Measurements from ENCODE around the gene ABHD17A.
"Not testable (repeated sequence)": the region's sequence is repeated elsewhere in the genome, so short reads cannot be mapped to it uniquely, and the experiment has no call there.

ABHD17A gene

DNA sequence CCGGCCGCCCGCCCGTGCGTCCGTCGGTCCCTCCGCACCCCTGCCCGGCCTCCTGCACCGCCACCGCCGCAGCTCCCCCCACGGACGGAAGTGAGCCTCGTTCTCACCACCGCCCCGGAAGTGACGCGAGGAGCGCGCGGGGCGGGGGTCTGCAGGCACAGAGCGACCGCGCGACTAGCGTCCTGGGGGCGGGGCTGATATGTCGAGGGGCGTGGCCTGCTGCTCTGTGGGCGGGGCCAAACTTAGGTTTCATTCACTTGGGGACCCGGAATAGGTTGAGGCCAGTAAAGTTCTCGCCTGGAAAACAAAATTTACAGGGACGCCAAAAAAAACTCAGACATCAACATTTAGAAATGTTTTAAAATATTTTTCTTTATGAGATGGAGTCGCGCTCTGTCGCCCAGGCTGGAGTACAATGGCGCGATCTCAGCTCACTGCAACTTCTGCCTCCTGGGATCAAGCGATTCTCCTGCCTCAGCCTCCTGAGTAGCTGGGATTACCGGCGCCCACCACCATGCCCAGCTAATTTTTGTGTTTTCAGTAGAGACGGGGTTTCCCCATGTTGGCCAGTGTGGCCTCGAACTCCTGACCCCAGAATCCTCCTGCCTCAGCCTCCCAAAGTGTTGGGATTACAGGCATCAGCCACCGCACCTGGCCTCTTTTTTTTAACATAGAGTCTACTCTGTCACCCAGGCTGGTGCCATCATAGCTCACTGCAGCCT, at the start of gene ABHD17A:
TSS of gene ABHD17A (minus strand) at position 99 of the 722 bp plus-strand sequence. CDS start 3,930 bp downstream, outside the sequence.
- in situ Hi-C loops (cut with MboI; ENCODE audit: low pct_unique_long_range_greater_than_20kb, low sequenced_read_pairs, unreplicated experiment): not testable (repeated sequence)
- DNase-seq (ENCODE audit: low spot score): peak; percentile 99

DNA sequence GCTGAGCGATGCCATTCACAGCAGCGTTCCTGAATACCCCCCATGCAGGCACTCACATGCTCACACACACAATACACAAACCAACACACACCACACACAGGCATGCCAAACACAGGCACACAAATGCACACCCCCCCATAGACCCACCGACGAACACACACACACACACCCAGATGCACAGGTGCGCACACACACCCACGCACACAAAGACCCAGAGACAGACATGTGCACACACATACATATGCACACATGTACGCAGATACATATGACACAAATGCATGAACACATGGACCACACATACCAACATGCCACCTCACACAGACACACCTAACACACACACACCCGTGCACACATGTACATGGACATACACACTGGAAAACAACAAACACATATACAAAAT, 48.6 kb upstream of the ABHD17A start:
- in situ Hi-C loops (cut with MboI; ENCODE audit: low pct_unique_long_range_greater_than_20kb, low sequenced_read_pairs, unreplicated experiment): no loop called here
- no peak for DNase-seq (ENCODE audit: low spot score)
- TF ChIP-seq, protein P1, sequence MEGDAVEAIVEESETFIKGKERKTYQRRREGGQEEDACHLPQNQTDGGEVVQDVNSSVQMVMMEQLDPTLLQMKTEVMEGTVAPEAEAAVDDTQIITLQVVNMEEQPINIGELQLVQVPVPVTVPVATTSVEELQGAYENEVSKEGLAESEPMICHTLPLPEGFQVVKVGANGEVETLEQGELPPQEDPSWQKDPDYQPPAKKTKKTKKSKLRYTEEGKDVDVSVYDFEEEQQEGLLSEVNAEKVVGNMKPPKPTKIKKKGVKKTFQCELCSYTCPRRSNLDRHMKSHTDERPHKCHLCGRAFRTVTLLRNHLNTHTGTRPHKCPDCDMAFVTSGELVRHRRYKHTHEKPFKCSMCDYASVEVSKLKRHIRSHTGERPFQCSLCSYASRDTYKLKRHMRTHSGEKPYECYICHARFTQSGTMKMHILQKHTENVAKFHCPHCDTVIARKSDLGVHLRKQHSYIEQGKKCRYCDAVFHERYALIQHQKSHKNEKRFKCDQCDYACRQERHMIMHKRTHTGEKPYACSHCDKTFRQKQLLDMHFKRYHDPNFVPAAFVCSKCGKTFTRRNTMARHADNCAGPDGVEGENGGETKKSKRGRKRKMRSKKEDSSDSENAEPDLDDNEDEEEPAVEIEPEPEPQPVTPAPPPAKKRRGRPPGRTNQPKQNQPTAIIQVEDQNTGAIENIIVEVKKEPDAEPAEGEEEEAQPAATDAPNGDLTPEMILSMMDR (IDR thresholded peaks at IDR 0.05; ENCODE audit: extremely low read depth, insufficient read depth, missing control alignments): no peak

DNA sequence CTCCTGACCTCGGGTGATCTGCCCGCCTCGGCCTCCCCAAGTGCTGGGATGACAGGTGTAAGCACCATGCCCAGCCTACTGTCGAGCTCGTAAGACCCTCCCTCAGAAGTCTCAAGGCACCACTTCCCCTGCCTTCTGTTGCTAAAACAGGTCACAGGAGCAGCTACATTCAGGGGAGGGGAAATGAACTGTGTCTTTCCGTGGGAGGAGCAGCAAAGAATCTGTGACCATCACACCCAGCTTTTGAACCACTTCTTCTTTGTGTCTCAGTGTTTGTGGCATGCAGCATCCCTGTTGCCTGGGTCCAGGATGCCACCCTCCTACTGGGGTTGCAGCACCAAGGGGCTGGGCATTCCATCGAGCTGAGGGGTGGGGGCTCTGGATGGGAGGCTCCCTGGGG, 47.9 kb upstream of the ABHD17A start:
- no peak for DNase-seq (ENCODE audit: low spot score)
- in situ Hi-C loops (cut with MboI; ENCODE audit: low pct_unique_long_range_greater_than_20kb, low sequenced_read_pairs, unreplicated experiment): no loop called here
- TF ChIP-seq, protein P1 (IDR thresholded peaks at IDR 0.05; ENCODE audit: extremely low read depth, insufficient read depth, missing control alignments): no peak

DNA sequence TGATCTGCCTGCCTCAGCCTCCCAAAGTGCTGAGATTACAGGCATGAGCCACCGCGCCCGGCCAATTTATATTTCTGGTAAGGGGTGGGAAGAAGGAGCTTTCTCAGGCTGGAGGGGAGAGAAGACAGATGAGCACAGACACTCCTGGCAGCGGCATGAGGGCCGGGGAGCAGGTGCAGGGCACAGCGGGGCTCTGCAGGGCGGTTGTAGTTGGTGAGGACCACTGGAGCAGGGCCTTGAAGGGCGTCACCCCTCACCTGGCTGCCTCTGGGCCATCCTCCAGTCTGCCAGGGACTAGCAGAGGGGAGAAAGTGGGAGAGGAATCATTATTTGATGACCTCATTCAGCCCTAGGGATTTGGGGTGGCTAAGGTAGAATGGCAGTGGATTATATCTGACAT, 47.1 kb upstream of the ABHD17A start:
- DNase-seq (ENCODE audit: low spot score): no peak
- TF ChIP-seq, protein P1 (IDR thresholded peaks at IDR 0.05; ENCODE audit: extremely low read depth, insufficient read depth, missing control alignments): no peak
- in situ Hi-C loops (cut with MboI; ENCODE audit: low pct_unique_long_range_greater_than_20kb, low sequenced_read_pairs, unreplicated experiment): no loop called here

DNA sequence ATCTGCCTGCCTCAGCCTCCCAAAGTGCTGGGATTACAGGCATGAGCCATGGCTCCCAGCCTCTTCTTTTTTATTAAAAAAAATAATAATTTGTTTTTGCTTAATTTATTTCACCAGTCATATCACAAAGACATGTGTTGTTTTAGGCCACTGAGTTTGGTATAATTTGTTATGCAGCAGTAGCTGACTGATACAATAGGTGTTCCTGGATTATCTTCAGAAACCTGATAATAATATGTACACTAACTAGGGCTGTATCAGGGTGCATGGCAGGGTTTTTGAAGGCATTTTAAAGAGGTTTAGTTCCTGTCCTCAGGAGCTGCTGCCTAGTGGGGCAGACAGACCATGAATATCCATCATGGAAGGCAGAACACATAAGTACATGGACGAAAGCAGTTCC, 46.1 kb upstream of the ABHD17A start:
- DNase-seq (ENCODE audit: low spot score): no peak
- in situ Hi-C loops (cut with MboI; ENCODE audit: low pct_unique_long_range_greater_than_20kb, low sequenced_read_pairs, unreplicated experiment): no loop called here

DNA sequence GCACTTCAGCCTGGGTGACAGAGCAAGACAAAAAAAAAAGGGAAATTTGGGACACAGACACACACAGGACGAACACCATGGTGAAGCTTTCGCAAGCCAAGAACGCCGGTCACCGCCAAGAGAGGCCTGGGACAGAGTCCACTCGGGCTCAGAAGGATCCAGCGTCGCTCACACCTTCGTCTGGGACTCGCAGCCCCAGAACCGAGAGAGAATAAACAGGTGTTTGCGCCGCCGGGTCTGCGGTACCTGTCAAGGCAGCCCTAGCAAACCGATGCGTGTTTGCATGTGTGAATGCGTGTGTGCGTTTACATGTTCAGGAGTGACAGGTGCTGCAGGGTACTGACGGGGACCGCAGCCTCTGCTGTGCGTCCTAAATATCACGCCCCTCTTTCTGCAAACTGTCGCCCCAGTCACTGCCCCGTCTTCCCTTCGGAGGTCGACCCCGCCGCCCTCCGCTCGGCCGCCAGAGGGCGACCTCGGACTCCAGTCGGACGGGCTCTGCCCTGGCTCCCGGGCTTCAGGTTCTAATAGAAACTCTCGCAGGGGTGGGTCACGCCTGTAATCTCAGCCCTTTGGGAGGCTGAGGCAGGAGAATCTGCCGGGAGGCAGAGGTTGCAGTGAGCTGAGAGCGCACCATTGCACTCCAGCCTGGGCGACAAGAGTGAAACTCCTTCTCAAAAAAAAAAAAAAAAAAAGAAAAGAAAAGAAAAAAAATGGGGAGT, 43.9 kb upstream of the ABHD17A start:
- in situ Hi-C loops (cut with MboI; ENCODE audit: low pct_unique_long_range_greater_than_20kb, low sequenced_read_pairs, unreplicated experiment): no loop called here
- TF ChIP-seq, protein P1 (IDR thresholded peaks at IDR 0.05; ENCODE audit: extremely low read depth, insufficient read depth, missing control alignments): peak; percentile 93
- DNase-seq (ENCODE audit: low spot score): peak; percentile 89

More for the DNA sequence above, 46.1 kb upstream of the ABHD17A start:
- TF ChIP-seq, protein P1 (IDR thresholded peaks at IDR 0.05; ENCODE audit: extremely low read depth, insufficient read depth, missing control alignments): no peak

DNA sequence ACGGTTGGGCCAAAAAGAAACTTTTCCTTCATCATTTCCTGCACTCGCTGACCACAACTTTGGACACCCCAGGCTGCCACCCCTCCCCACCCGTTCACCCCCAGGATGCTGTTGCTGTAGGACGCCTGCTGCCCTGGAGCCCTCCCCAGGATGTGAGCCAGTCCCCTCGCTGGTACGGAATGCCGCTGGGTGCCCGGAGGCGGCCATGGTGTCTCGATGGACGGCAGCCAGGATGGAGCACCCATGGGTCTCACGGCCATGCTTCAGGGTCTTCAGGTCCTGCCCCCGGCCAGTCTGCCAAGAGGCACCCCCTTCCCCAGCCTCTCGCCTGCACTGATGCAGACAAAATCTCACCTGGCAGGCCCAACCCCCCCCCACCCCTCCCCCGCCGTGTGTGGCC, 40.2 kb upstream of the ABHD17A start:
- TF ChIP-seq, protein P1 (IDR thresholded peaks at IDR 0.05; ENCODE audit: extremely low read depth, insufficient read depth, missing control alignments): no peak
- in situ Hi-C loops (cut with MboI; ENCODE audit: low pct_unique_long_range_greater_than_20kb, low sequenced_read_pairs, unreplicated experiment): no loop called here
- no peak for DNase-seq (ENCODE audit: low spot score)

Data from GM13977 (cell line).